ENCODE results near the gene C17orf58.
"Not testable (repeated sequence)": the region's sequence is repeated elsewhere in the genome, so short reads cannot be mapped to it uniquely, and the experiment has no call there.

Gene C17orf58

GRCh38 chr17:67996301-67997171 lies at the start of gene C17orf58:
C17orf58 (minus strand) TSS chr17:67996469; CDS start chr17:67996198, 271 bp downstream.
- DNase-seq: peak; percentile 62 to 92

- peak in 1 of 2 donors; percentile 73 for DNase-seq
Measured at GRCh38 chr17:68036304-68037147, 40.3 kb upstream of the C17orf58 start.

DNA sequence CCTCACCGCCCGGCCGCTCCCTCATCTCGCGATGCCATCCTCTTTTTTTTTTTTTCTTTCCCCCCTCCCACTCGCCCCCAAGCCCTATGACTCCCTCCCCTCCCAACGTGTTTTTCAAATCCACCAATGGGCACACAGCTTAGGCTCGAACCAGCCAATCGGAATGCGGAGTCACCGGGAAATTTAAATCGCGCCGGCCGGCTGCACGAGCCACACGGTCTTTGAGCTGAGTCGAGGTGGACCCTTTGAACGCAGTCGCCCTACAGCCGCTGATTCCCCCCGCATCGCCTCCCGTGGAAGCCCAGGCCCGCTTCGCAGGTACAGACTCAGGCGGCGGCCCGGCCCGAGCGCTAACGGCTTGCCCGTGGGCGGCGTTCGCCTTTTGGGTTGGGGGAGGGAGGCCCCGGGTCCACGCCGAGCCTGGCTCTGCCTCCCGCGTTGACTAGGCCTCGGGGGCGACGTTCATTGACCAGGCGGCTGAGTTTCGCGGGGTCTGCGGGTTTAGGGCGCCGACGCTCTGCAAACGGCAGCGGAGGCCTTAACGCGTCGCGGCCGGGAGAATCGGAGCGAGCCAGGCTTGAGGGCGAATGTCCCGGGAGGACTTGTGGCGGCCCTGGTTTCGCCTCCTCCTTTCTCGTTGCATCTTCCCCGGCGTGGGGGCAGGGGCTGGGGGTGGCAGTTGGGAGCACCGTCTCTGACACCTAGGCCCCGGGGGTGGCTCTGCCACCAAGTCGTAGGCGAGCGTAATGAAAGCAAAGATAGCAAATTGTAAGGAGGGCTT lies 39.4 kb upstream of the C17orf58 start, which contains the start of gene KPNA2:
KPNA2 (plus strand) TSS at position 213 of the 781 bp plus-strand sequence. CDS start 1,398 bp downstream, outside the sequence.
- peak; percentile 97 to 98 for DNase-seq

DNA sequence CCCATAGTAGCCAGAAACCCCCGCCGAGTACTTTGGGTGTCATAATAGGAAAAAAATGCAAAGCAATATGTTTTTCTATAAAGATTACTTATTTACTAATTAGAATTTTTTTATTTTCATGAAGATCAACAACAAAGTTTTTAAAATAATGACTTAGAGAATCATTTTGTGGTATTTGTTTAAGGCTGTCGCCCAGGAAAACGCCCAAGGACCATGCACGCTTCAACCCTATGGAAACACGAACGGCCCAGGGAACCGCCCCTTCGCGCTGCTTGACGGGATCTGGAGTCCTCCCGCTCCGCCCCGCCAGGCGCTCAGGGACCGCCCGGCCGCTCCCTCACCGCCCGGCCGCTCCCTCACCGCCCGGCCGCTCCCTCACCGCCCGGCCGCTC lies 38.9 kb upstream of the C17orf58 start:
- no peak for DNase-seq

GRCh38 chr17:68034452-68034776 lies 38.1 kb upstream of the C17orf58 start:
- DNase-seq: no peak

- DNase-seq: no peak
Measured at GRCh38 chr17:68033636-68034451, 37.6 kb upstream of the C17orf58 start.

DNA sequence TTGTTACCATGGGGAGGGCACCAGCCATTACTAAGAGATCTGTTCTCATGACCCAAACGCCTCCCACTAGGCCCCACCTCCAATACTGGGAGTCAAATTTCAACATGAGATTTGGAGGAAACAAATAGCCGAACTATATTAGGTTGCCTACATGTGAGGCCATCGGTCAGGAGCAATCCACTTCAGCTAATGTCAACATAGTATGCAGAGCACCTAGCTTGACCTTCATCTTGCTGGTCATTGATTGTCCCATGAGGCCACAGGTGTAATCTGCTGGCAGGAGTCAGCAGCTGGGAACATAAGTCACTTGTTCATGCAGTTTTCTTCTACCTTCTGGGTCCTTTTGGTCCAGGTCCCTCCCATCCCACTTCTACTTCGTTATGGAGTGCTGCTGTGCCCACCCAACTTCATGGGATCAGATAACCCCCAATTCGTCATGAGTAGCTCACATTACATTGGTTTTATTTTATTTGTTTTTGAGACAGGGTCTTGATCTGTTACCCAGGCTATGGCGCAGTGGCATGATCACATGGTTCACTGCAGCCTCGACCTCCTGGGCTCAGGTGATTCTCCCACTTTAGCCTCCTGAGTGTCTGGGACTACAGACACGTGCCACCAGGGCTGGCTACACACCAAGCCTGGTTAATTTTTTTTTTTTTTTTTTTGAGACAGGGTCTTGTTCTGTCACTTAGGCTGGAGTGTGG lies 33.4 kb upstream of the C17orf58 start:
- no peak for DNase-seq

- DNase-seq: not testable (repeated sequence)
Measured at GRCh38 chr17:68022547-68022946, 26.3 kb upstream of the C17orf58 start.

- DNase-seq: no peak
Measured at GRCh38 chr17:68021963-68022362, 25.7 kb upstream of the C17orf58 start.

DNA sequence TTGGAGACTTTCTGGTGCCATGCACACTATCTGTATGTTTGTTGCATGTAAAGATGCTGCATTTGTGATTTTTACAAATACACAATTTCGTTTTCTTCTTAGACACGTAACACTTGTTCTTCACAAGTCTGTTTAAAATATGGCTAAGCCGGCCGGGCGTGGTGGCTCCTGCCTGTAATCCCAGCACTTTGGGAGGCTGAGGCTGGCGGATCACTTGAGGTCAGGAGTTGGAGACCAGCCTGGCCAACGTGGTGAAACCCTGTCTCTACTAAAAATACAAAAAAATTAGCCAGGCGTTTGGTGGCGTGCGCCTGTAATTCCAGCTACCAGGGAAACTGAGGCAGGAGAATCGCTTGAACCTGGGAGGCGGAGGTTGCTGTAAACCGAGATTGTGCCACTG lies 24.5 kb upstream of the C17orf58 start:
- DNase-seq: not testable (repeated sequence)

DNA sequence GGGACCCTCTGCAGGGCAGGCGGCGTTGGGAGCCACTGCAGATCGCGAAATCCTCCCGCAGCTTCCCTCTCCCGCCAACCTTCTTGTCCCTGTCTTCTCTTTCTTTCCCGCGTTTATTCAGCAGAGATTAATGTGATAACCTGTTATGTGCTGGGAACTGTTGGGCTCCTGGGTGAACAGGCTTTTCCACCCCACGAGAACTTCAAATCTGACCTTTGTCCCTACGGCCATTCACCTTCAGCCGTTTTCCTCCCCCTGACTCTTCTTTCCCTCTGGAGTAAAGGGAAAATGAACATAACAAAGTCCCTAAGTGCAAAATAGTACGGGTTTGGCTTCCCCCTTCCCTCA lies 24.1 kb upstream of the C17orf58 start:
- DNase-seq: peak in 1 of 2 donors; percentile 14

DNA sequence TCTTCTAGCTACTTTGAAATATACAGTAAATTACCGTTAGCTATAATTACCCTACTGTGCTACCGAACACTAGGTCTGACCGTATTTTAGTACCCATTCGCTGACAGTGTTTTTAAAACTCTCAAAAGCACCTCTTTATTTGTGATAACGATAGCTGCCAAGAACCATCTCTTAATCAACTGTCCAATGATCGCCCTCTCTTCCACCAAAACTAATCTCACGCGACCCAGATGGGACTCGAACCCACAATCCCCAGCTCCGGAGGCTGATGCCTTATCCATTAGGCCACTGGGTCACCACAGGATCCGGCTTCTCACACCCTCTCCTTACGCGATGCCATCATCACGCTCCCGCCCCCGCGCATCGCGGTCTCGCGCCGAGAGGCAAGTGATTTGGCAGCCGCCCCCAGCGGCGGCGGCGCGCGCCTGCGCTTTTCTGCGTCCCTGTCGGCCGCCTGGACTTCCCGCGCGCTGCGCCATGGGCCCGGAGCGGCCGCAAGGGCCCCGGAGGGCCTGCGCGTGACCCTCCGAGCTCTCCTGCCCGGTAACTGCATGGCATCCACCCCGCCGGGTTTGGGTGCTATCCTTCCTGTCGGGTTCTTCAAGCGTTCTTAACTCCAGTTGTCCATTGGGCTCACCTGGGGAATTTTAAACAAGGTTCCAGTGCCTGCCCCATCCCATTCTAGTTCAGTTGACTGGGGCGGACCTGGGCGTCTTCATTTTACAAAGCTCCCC lies 23.6 kb upstream of the C17orf58 start:
- peak; percentile 96 to 100 for DNase-seq

- no peak for DNase-seq
Measured at GRCh38 chr17:68019336-68019674, 23.0 kb upstream of the C17orf58 start.

GRCh38 chr17:68018493-68018892 lies 22.2 kb upstream of the C17orf58 start:
- not testable (repeated sequence) for DNase-seq

DNA sequence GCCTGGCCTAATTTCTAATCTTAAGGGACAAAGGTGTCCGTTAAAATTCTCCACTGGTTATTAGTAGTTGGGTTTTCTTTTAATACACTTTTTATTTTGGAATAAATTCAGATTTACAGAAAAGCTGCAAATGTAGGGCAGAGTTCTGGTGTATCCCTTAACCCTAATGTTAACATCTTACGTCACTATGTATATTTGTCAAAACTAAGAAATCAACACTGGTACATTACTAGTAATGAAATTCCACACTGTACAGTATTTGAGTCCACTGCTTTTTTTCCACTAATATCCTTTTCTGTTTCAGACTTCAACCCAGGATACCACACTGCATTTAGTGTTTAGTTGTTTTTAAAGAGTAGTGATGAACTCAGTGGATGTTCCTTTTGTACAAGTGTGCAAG lies 20.6 kb upstream of the C17orf58 start:
- DNase-seq: no peak

DNA sequence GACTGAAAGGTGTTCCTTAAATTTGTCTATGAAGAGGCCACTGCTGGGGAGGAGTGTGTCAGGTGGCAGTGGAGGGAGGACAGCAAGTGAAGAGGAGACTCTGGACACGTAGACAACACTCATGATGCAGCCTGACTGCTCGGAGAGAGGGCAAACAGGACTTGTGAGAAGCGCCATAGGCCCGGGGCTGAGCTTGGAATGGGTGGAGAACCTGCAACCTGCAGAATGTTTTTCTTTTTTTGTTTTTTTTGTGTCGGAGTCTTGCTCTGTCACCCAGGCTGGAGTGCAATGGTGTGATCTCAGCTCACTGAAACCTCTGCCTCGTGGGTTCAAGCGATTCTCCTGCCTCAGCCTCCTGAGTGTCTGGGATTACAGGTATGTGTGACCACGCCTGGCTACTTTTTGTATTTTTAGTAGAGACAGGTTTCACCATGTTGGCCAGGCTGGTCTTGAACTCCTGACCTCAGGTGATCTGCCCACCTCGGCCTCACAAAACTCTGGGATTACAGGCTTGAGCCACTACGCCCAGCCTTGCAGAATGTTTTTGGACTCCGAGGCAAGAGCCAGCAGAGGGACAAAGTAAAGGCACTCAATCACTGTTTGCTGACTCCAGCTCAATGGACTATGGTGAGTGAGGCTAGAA lies 18.9 kb upstream of the C17orf58 start:
- DNase-seq: no peak

GRCh38 chr17:68013385-68013784 lies 17.1 kb upstream of the C17orf58 start:
- peak in 1 of 2 donors; percentile 11 for DNase-seq

DNA sequence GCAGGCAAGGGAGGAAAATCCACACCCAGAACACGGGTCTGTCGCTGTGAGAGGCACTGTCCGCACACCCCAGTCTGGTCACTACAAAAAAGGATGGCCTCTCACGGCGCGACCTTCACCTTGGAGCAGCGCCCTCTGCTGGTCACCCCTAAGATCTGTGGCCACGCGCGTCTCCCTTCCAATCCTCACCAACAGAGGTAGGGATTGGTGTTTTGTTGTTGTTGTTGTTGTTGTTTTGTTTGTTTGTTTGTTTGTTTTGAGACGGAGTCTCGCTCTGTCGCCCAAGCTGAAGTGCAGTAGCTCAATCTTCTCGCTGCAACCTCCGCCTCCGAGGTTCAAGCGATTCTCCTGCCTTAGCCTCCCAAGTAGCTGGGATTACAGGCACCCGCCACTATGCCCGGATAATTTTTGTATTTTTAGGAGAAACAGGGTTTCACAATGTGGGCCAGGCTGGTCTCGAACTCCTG lies 15.0 kb upstream of the C17orf58 start:
- DNase-seq: peak; percentile 54 to 81

DNA sequence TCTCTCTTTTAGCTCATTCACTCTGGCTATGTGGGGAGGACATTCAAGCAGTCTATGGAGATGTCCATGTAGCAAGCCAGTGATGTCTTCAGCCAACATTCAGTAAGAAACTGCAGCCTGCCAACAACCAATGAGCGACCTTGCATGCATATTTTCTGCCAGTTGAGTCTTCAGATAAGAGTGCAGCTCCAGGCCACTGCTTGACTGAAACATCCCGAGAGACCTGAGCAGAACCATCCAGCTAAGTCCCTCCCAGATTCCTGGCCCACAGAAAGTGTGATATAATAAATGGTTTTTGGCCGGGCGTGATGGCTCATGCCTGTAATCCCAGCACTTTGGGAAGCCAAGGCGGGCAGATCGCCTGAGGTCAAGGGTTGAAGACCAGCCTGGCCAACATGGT lies 10.5 kb upstream of the C17orf58 start:
- DNase-seq: no peak

DNA sequence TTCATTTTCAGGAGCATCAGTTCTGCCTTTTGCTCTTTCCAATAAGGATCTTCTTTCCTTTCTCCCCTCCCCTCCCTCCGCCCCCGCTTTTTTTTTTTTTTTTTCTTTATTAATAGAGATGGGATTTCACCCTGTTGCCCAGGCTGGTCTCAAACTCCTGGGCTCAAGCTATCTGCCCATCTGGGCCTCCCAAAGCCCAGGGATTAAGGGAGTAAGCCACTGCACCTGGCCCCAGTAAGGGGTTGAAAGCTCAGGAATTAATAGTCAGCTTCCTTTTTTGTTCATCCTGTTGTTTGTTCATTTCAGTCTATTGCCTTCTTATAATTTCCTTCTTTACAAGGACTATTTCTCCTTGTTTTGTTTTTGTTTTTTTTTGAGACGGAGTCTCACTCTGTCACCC lies 7.9 kb upstream of the C17orf58 start:
- no peak for DNase-seq

Measured in inflammatory macrophage treated with lipopolysaccharide for 1 hour (primary cell).